Transverse colon (tissue), 4 donors: ENCODE results near the gene PDE8A. TPM values are rescaled to one million over a fixed set of nuclear protein-coding genes. Genes with fewer than 3 reads are reported as not detected.

Source experiments
- DNase-seq: peaks from one replicate; pipeline ENCODE4 v3.0.0-alpha.2; 2019
- H3K27ac ChIP-seq, 4 donors: fragments of 200-600 bp; sonication (generic); 2 replicates each; pipeline ENCODE4 v1.5.1; 2016 to 2018; ENCODE audit warnings: inconsistent platforms in 4 of 4
- H3K27me3 ChIP-seq: fragments of 200-600 bp; sonication (generic); 2 replicates; pipeline ENCODE4 v1.5.1; 2017; ENCODE audit warnings: inconsistent platforms
- H3K36me3 ChIP-seq, 4 donors: fragments of 200-600 bp; sonication (generic); 2 replicates each; pipeline ENCODE4 v1.5.1; 2017 to 2019; ENCODE audit warnings: inconsistent platforms in 4 of 4
- H3K4me1 ChIP-seq, 4 donors: fragments of 200-600 bp; sonication (generic); 2 replicates each; pipeline ENCODE4 v1.5.1; 2017 to 2020; ENCODE audit warnings: inconsistent platforms in 4 of 4
- H3K4me3 ChIP-seq, 4 donors: fragments of 200-600 bp; sonication (generic); 1 replicate in 1 of 4; 2 replicates in 3 of 4; pipeline versions ENCODE4 v1.5.1 to v1.6.1; 2017 to 2019; ENCODE audit warnings: inconsistent platforms in 4 of 4
- H3K9me3 ChIP-seq, 2 donors: fragments of 200-600 bp; sonication (generic); 2 replicates each; pipeline ENCODE4 v1.5.1; 2017 to 2019; ENCODE audit warnings: inconsistent platforms in 2 of 2
- EP300 ChIP-seq: sonication (generic); formaldehyde crosslinking; IDR thresholded peaks from one replicate; pipeline ENCODE4 v1.6.1; 2017; ENCODE audit warnings: antibody characterized with exemption, low read depth
- POLR2A ChIP-seq: fragments of 450-650 bp; IDR thresholded peaks from one replicate; pipeline ENCODE4 v1.6.1; 2016; ENCODE audit warnings: antibody characterized with exemption, mild to moderate bottlenecking, moderate library complexity
- POLR2AphosphoS5 ChIP-seq, 3 donors: sonication (generic); formaldehyde crosslinking; IDR thresholded peaks; one replicate each; pipeline ENCODE4 v1.6.1; 2016; ENCODE audit warnings: antibody characterized with exemption in 3 of 3
- WGBS, 2 donors: methylation state at CpG; one replicate each; pipeline ENCODE4 v1.1.5; 2018; ENCODE audit warnings: low coverage in 1 of 2; 5-methylcytosine and 5-hydroxymethylcytosine counted together
- in situ Hi-C, 4 donors: fragments of 200-750 bp; cut with MboI; loops; one replicate each; pipeline versions ENCODE4 v1.15.0 to v1.15.1; 2017; ENCODE audit warnings: low sequenced_read_pairs in 3 of 4, low pct_ligation_motif_present in 1 of 4, low pct_unique_long_range_greater_than_20kb in 1 of 4
- intact Hi-C: fragments of 100-400 bp; cut with DNase I; formaldehyde crosslinking; loops from one replicate; pipeline ENCODE4 v1.15.1; 2023; ENCODE audit warnings: low total_unique reads
- total RNA-seq, 4 donors: library from RNA; depleted of rRNA; stranded (reverse); fragments of >200 nt; gene quantifications; one replicate each; pipeline ENCODE4 v1.1.0, GENCODE V29; 2016
- TF ChIP-seq, protein P1 (sequence below), 5 experiments: fragments of 200-600 bp in 3 of 5; fragments of 450-650 bp in 2 of 5; sonication (generic) in 3 of 5; IDR thresholded peaks; 1 replicate in 2 of 5; 2 replicates in 3 of 5; pipeline ENCODE4 v1.5.1; 2016 to 2017; ENCODE audit warnings: antibody characterized with exemption in 5 of 5, inconsistent platforms in 3 of 5, mild to moderate bottlenecking in 2 of 5, moderate library complexity in 1 of 5

Gene PDE8A
- total RNA-seq, 4 donors from 2014 or later = 115 to 188 (median 165) TPM

DNA sequence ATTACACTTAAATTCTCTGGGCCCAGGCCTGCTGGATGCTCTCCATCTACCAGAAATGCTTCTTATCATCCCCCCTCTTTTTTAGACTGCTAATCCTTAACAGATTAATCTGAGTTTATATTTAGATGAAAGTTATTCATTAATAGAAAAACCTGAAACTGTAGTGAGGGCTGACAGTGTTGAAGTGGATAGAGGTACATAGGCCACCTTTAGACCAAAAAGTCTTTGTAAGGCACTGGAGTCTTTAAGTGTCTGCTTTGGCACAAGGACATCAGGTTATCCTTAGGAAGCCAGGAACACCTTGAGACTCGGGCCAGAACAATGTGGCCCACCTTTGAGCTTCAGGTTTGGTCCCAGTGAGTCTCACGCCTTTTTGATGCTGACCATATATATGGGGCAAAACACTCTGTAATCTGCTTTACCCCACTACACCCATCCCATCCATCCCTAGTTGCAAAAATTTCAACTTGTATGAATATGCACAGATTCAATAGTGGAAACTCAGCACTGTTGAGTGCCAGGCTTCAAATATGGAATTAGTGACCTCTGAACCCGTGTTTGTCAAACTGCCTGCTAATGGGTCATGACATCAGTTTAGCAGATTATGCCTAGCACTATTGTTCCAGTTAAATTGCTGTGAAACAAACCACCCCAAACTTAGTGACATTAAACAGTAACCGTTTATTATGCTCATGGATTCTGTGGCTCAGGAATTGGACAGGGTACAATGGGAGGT, 44.0 kb downstream of the PDE8A start:
- WGBS, 2 donors = 61 to 80% methylated on average over 1 to 4 of the region's 4 CpGs
- DNase-seq = no peak
- Histone ChIP-seq H3K36me3 (no peaks in the 10 kb centered on the region), H3K27me3 (no peaks in the 10 kb centered on the region), H3K4me3 (no peak overlapping the region), H3K4me1 (peaks cover 40 to 95% (median 73%) of the 10 kb centered on the region in 4 donors), H3K27ac (peak overlapping the region; percentile 43 to 81 (median 60)), H3K9me3 (no peaks in the 10 kb centered on the region)
- TF ChIP-seq, protein P1, sequence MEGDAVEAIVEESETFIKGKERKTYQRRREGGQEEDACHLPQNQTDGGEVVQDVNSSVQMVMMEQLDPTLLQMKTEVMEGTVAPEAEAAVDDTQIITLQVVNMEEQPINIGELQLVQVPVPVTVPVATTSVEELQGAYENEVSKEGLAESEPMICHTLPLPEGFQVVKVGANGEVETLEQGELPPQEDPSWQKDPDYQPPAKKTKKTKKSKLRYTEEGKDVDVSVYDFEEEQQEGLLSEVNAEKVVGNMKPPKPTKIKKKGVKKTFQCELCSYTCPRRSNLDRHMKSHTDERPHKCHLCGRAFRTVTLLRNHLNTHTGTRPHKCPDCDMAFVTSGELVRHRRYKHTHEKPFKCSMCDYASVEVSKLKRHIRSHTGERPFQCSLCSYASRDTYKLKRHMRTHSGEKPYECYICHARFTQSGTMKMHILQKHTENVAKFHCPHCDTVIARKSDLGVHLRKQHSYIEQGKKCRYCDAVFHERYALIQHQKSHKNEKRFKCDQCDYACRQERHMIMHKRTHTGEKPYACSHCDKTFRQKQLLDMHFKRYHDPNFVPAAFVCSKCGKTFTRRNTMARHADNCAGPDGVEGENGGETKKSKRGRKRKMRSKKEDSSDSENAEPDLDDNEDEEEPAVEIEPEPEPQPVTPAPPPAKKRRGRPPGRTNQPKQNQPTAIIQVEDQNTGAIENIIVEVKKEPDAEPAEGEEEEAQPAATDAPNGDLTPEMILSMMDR (IDR thresholded peaks at IDR 0.05) = no peak
- no peak for TF ChIP-seq POLR2AphosphoS5 (IDR thresholded peaks at IDR 0.05)
- no peak for TF ChIP-seq POLR2A
- no peak for TF ChIP-seq EP300
- intact Hi-C loops (no loop called here), in situ Hi-C loops (no loop called here)

DNA sequence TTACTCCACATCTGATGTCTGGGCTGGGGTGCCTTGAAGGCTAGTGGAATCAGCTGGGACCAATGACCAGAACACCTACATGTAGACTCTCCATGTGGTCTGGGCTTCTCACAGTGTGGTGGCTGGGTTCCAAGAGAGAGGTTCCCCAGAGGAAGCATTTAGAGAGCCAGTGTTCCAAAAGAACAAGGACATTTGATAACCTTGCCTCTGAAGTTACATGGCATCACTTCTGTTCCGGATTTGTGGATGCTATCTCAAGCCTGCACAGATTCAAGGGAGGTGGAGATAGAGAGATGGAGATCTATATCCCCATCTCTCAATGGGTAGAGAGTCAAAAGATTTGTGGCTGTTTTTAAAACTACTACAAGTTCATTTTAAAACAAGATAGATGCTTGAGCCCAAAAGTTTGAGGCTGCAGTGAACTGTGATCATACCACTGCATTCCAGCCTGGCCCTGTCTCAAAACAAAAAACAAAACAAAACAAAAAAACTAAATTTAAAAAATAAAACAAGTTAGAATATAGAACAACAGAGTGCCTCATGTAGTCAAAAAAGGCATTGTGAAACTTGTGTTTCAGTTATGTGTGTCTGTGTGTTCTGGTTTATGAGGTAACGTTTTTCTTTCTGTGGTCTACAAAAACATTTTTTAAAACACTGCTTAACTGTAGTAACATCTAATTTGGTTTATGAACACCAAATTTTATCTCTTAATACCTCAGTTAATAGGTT, 44.8 kb downstream of the PDE8A start:
- in situ Hi-C loops = no loop called here
- peaks cover 43 to 99% (median 80%) of the 10 kb centered on the region in 4 donors for H3K4me1 ChIP-seq
- H3K27ac ChIP-seq = peak overlapping the region; percentile 43 to 81 (median 60)
- DNase-seq = no peak
- H3K27me3 ChIP-seq = no peaks in the 10 kb centered on the region
- no peaks in the 10 kb centered on the region for H3K9me3 ChIP-seq
- no peaks in the 10 kb centered on the region for H3K36me3 ChIP-seq
- intact Hi-C loops = no loop called here
- TF ChIP-seq EP300 = no peak
- no peak for TF ChIP-seq POLR2AphosphoS5 (IDR thresholded peaks at IDR 0.05)
- TF ChIP-seq POLR2A = no peak
- TF ChIP-seq, protein P1 (IDR thresholded peaks at IDR 0.05) = no peak
- H3K4me3 ChIP-seq = no peak overlapping the region
- 23 to 54% methylated on average over 2 of the region's 2 CpGs for WGBS, 2 donors

DNA sequence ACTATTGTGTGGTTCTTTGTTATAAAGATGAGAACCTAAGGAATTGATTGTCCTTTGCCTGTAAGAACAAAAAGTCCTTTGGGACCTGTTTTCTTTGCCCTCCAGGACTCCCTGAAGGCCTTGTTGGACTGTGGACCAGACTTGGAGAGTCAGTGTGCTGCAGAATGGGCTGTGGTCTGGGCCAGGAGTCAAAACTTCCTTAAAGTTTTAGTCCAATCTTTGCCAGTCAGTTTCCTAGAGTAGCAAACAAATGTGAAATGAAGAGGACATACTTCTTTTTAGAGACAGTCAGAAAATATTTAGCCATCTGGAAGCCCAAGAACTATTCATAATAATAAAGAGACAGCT, 45.4 kb downstream of the PDE8A start:
- peaks cover 49 to 100% (median 83%) of the 10 kb centered on the region in 4 donors for H3K4me1 ChIP-seq
- in situ Hi-C loops = no loop called here

DNA sequence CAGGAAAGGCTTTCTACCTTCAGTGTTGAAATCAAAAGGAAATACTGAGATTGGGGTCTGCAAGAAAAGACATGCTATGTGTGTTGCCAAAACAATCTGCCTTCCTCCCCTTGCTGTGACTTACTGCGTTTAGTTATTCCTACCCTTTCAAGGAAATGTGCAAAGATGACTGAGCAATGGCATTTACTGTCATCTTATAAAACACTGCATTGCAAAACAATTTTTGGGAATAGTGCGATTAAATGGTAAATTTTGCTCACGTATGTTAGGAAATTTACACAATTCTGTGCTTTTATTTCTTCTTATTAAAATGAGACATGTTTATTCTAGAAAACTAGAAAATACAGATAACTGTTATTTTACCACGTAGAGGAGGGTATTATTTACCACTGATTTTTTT, 45.8 kb downstream of the PDE8A start:
- 62 to 67% methylated on average over 4 of the region's 4 CpGs for WGBS, 2 donors
- Histone ChIP-seq H3K9me3 (no peaks in the 10 kb centered on the region), H3K27me3 (no peaks in the 10 kb centered on the region), H3K27ac (peak overlapping the region; percentile 43 to 81 (median 60)), H3K4me1 (peaks cover 51 to 100% (median 85%) of the 10 kb centered on the region in 4 donors), H3K36me3 (no peaks in the 10 kb centered on the region), H3K4me3 (no peak overlapping the region)
- TF ChIP-seq POLR2A (no peak), POLR2AphosphoS5 (IDR thresholded peaks at IDR 0.05) (no peak), EP300 (no peak)
- TF ChIP-seq, protein P1 (IDR thresholded peaks at IDR 0.05) = no peak
- no peak for DNase-seq
- intact Hi-C loops (no loop called here), in situ Hi-C loops (no loop called here)

More for the DNA sequence above, 45.4 kb downstream of the PDE8A start:
- peak overlapping the region; percentile 43 to 81 (median 60) for H3K27ac ChIP-seq
- no peak for DNase-seq
- H3K4me3 ChIP-seq = no peak overlapping the region
- intact Hi-C loops = no loop called here
- no peaks in the 10 kb centered on the region for H3K27me3 ChIP-seq
- no peaks in the 10 kb centered on the region for H3K9me3 ChIP-seq
- TF ChIP-seq POLR2A (no peak), EP300 (no peak), POLR2AphosphoS5 (IDR thresholded peaks at IDR 0.05) (no peak)
- TF ChIP-seq, protein P1 (IDR thresholded peaks at IDR 0.05) = no peak
- no peaks in the 10 kb centered on the region for H3K36me3 ChIP-seq
